Stimulated activated CD4-positive, alpha-beta T cell treated with anti-CD3 and anti-CD28 coated beads, Interleukin-4, amount 100 ng/mL, for 48 hours (primary cell): ENCODE results near the gene GON7.
"Not testable (repeated sequence)": the region's sequence is repeated elsewhere in the genome, so short reads cannot be mapped to it uniquely, and the experiment has no call there.

Source experiments
- DNase-seq, 2 donors: peaks; one replicate each; pipeline ENCODE4 v3.0.0-alpha.2; 2020; ENCODE audit warnings: low read depth in 2 of 2

Gene GON7

GRCh38 chr14:93158349-93158748, 48.5 kb downstream of the GON7 start:
- not testable (repeated sequence) for DNase-seq

- no peak for DNase-seq
Measured at GRCh38 chr14:93156693-93157369, 50.0 kb downstream of the GON7 start.

- no peak for DNase-seq
Measured at GRCh38 chr14:93155667-93156066, 51.2 kb downstream of the GON7 start.

DNA sequence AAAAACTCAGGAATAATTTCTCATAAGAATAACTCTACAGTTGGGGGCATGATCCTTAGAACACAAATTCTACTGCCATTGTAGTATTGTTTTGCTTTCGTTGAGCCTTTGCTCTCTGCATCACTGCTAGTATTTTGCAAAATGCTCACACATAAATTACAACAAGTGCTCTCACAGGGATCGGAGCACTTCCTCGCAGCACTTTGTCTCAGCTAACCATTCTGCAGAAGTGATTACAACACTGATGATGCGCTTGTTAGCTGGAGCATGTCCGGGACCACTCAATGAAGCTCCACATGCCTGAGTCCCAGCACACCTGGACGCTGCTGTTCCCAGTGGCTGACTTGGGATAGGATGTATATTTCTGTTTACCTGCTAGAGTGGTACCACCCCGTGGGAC, 53.7 kb downstream of the GON7 start:
- DNase-seq, result no peak
